OCI-LY7 (cell line): Measurements from ENCODE around the gene SLC6A17. TPM values are rescaled to one million over a fixed set of nuclear protein-coding genes. Genes with fewer than 3 reads are reported as not detected.
A peak's percentile ranks its signal among the peaks of the same experiment; 100 is the strongest.

Experiments used
- BruUV-seq: library from RNA; stranded (reverse); fragments of 400-500 nt; replicated peaks from 2 replicates; lab custom pipeline; 2021; lab: Mats Ljungman, UMichigan
- CTCF ChIA-PET: fragments of 300-600 bp; sonication (Branson Sonifier 250); formaldehyde crosslinking; loops from one replicate; lab custom pipeline; 2022; ENCODE audit warnings: antibody characterized with exemption; ENCODE audit not compliant: unreplicated experiment; lab: Charles Lee
- POLR2A ChIA-PET: fragments of 300-600 bp; sonication (Branson Sonifier 250); formaldehyde crosslinking; loops from one replicate; lab custom pipeline; 2022; ENCODE audit warnings: antibody characterized with exemption; lab: Charles Lee
- DNase-seq: peaks from one replicate; pipeline ENCODE4 v3.0.0-alpha.2; 2015; ENCODE audit warnings: low spot score
- H2AFZ ChIP-seq: fragments of 200-600 bp; sonication (generic), shearing (Covaris generic); 2 replicates; pipeline ENCODE4 v1.6.1; 2014; ENCODE audit warnings: mild to moderate bottlenecking, antibody characterized with exemption, low read length, moderate library complexity
- H3K27ac ChIP-seq: fragments of 200-600 bp; sonication (generic); 2 replicates; pipeline ENCODE4 v1.5.1; 2014; ENCODE audit warnings: mixed run types, low read depth, mild to moderate bottlenecking, moderate library complexity, low read length, inconsistent platforms; ENCODE audit not compliant: poor library complexity, severe bottlenecking
- H3K36me3 ChIP-seq: fragments of 200-600 bp; sonication (generic); 2 replicates; pipeline ENCODE4 v1.6.1; 2014; ENCODE audit warnings: mild to moderate bottlenecking, antibody characterized with exemption, low read length, moderate library complexity, mixed read lengths; ENCODE audit not compliant: insufficient read depth
- H3K4me1 ChIP-seq: fragments of 200-600 bp; sonication (generic); 2 replicates; pipeline ENCODE4 v1.5.1; 2014; ENCODE audit warnings: mild to moderate bottlenecking, low read length; ENCODE audit not compliant: insufficient read depth, poor library complexity, severe bottlenecking
- H3K4me2 ChIP-seq: fragments of 200-600 bp; sonication (generic); 2 replicates; pipeline ENCODE4 v1.6.1; 2014; ENCODE audit warnings: mild to moderate bottlenecking, low read length
- H3K4me3 ChIP-seq: fragments of 200-600 bp; sonication (generic); 2 replicates; pipeline ENCODE4 v1.5.1; 2014; ENCODE audit warnings: mild to moderate bottlenecking, low read depth, low read length; ENCODE audit not compliant: poor library complexity, severe bottlenecking
- H3K79me2 ChIP-seq: fragments of 200-600 bp; sonication (generic); 2 replicates; pipeline ENCODE4 v1.6.1; 2016; ENCODE audit warnings: low read depth, mild to moderate bottlenecking, low read length, moderate library complexity, mixed read lengths; ENCODE audit not compliant: insufficient read depth
- H3K9me2 ChIP-seq: fragments of 200-600 bp; sonication (generic); 2 replicates; pipeline ENCODE4 v1.6.1; 2016; ENCODE audit warnings: mild to moderate bottlenecking, low read length, mixed read lengths; ENCODE audit not compliant: insufficient read depth
- H3K9me3 ChIP-seq: fragments of 200-600 bp; sonication (generic); 2 replicates; pipeline ENCODE4 v1.6.1; 2014; ENCODE audit warnings: mild to moderate bottlenecking, mixed run types, low read length, mixed read lengths
- H4K20me1 ChIP-seq: fragments of 200-600 bp; sonication (generic); 2 replicates; pipeline ENCODE4 v1.6.1; 2014; ENCODE audit warnings: mild to moderate bottlenecking, antibody characterized with exemption, low read length, moderate library complexity, mixed read lengths; ENCODE audit not compliant: insufficient read depth
- CTCF ChIP-seq: fragments of 200-600 bp; sonication (generic); conservative IDR thresholded peaks from 2 replicates; pipeline ENCODE4 v1.5.1; 2014; ENCODE audit warnings: mild to moderate bottlenecking, antibody characterized with exemption, low read length, moderate library complexity, mixed read lengths
- EZH2phosphoT487 ChIP-seq: fragments of 200-600 bp; sonication (generic); IDR thresholded peaks from 2 replicates; pipeline ENCODE4 v1.6.1; 2018; ENCODE audit warnings: low read depth, borderline replicate concordance, mild to moderate bottlenecking, mixed run types, antibody characterized with exemption, low read length, moderate library complexity, mixed read lengths
- intact Hi-C: fragments of 100-400 bp; cut with micrococcal nuclease; formaldehyde crosslinking; loops from one replicate; pipeline ENCODE4 v1.10.0; 2022; ENCODE audit not compliant: unreplicated experiment
- total RNA-seq, 2 experiments: library from RNA; depleted of rRNA in 1 of 2; stranded (reverse); fragments of >200 nt in 1 of 2; shearing (Covaris generic) in 1 of 2; gene quantifications; 2 replicates each; pipeline ENCODE4 v1.2.3, GENCODE V29; 2014 to 2022

SLC6A17 gene
- total RNA-seq, 2 experiments from 2014 or later, result not detected

GRCh38 chr1:110144366-110144765 is 5.9 kb upstream of the SLC6A17 start:
- H3K4me1 ChIP-seq, result no peaks in the 10 kb centered on the region
- intact Hi-C loops, result no loop called here
- no peak overlapping the region for H2AFZ ChIP-seq
- H3K4me3 ChIP-seq, result no peak overlapping the region
- no peaks in the 10 kb centered on the region for H3K36me3 ChIP-seq
- H3K4me2 ChIP-seq, result no peak overlapping the region
- BruUV-seq, result no TSS peak
- no peaks in the 10 kb centered on the region for H4K20me1 ChIP-seq
- no peaks in the 10 kb centered on the region for H3K79me2 ChIP-seq
- TF ChIP-seq CTCF (no peak), EZH2phosphoT487 (no peak)
- CTCF ChIA-PET, result no interaction called here
- DNase-seq, result no peak
- no peaks in the 10 kb centered on the region for H3K9me3 ChIP-seq
- H3K9me2 ChIP-seq, result no peaks in the 10 kb centered on the region
- POLR2A ChIA-PET, result no interaction called here
- no peak overlapping the region for H3K27ac ChIP-seq

DNA sequence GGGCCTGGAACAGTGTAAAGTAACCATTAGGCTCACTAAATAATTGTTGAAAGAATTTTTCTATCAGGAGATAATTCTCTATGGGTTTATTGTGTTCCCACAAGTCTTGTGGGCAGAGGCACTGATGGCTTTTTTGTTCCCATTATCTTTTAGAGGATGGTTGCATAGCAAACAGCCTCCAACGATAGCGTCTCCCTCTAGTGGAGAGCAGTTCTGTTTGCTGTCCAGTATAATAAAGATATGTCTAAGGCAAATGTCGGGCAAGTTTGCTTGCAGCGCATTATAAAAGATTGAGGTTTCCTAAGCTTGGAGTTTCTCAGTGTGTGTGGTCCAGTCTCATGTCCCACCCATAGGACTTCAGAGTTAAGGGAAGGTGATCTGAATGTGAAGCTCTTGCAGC is 1.3 kb upstream of the SLC6A17 start:
- Histone ChIP-seq H3K9me3 (no peaks in the 10 kb centered on the region), H3K36me3 (no peaks in the 10 kb centered on the region), H4K20me1 (no peaks in the 10 kb centered on the region), H3K27ac (no peak overlapping the region), H3K79me2 (no peaks in the 10 kb centered on the region), H3K9me2 (no peaks in the 10 kb centered on the region), H3K4me3 (no peak overlapping the region), H2AFZ (no peak overlapping the region), H3K4me2 (no peak overlapping the region), H3K4me1 (no peaks in the 10 kb centered on the region)
- ChIA-PET CTCF (no interaction called here), POLR2A (no interaction called here)
- TF ChIP-seq CTCF, result peak; percentile 75
- TF ChIP-seq EZH2phosphoT487, result no peak
- intact Hi-C loops, result no loop called here
- no TSS peak for BruUV-seq
- DNase-seq, result peak; percentile 13

GRCh38 chr1:110151175-110151669 is 928 bp downstream of the SLC6A17 start:
- no TSS peak for BruUV-seq
- H3K9me3 ChIP-seq, result no peaks in the 10 kb centered on the region
- no peak for TF ChIP-seq EZH2phosphoT487
- TF ChIP-seq CTCF, result no peak
- CTCF ChIA-PET, result no interaction called here
- H3K4me1 ChIP-seq, result no peaks in the 10 kb centered on the region
- H3K36me3 ChIP-seq, result no peaks in the 10 kb centered on the region
- no peak overlapping the region for H3K4me2 ChIP-seq
- H3K27ac ChIP-seq, result no peak overlapping the region
- no peaks in the 10 kb centered on the region for H3K79me2 ChIP-seq
- H4K20me1 ChIP-seq, result no peaks in the 10 kb centered on the region
- POLR2A ChIA-PET, result no interaction called here
- DNase-seq, result no peak
- H2AFZ ChIP-seq, result no peak overlapping the region
- intact Hi-C loops, result no loop called here
- no peak overlapping the region for H3K4me3 ChIP-seq
- no peaks in the 10 kb centered on the region for H3K9me2 ChIP-seq
